HAP-1 (cell line): ENCODE data around the gene ZNF839.

Experiments
- DNase-seq, 2 experiments: peaks; one replicate each; pipeline ENCODE4 v3.0.0-alpha.2; 2016 to 2020; ENCODE audit warnings: low spot score in 2 of 2
- H3K27me3 ChIP-seq: fragments of 250-450 bp; sonication (Bioruptor Pico); 2 replicates; pipeline ENCODE4 v1.5.1; 2020; ENCODE audit warnings: low read depth, mild to moderate bottlenecking, moderate library complexity
- H3K36me3 ChIP-seq: fragments of 250-450 bp; sonication (Bioruptor Pico); replicated peaks from 2 replicates; pipeline ENCODE4 v1.5.1; 2020; ENCODE audit warnings: mild to moderate bottlenecking
- H3K4me1 ChIP-seq: fragments of 250-450 bp; sonication (Bioruptor Pico); 2 replicates; pipeline ENCODE4 v1.5.1; 2020; ENCODE audit warnings: mild to moderate bottlenecking
- H3K4me3 ChIP-seq: fragments of 250-450 bp; sonication (Bioruptor Pico); 2 replicates; pipeline ENCODE4 v1.5.1; 2020; ENCODE audit warnings: mild to moderate bottlenecking, moderate library complexity
- H3K9me3 ChIP-seq: fragments of 250-450 bp; sonication (Bioruptor Pico); 2 replicates; pipeline ENCODE4 v1.5.1; 2020; ENCODE audit warnings: mild to moderate bottlenecking, moderate library complexity
- in situ Hi-C: fragments of 300-500 bp; cut with MboI; formaldehyde crosslinking; loops from 3 replicates; pipeline ENCODE4 v1.14.3; 2020; ENCODE audit warnings: low sequenced_read_pairs, inconsistent platforms, mixed read lengths

ZNF839 gene

GRCh38 chr14:102319351-102320032 lies at the start of gene ZNF839:
Gene ZNF839 (plus strand): TSS chr14:102319746. CDS start chr14:102319766, 20 bp downstream.
- H3K4me3 ChIP-seq: peak within 1 kb of the TSS; percentile 63
- H3K9me3 ChIP-seq: no peaks in the 10 kb centered on the region
- H3K4me1 ChIP-seq: peaks cover 34% of the 10 kb centered on the region
- H3K27me3 ChIP-seq: no peaks in the 10 kb centered on the region
- in situ Hi-C loops: loop anchor here (5.0 to 25.0 kb wide), 3 partner anchors 182 to 357 kb away; partner anchors contain the start of genes DYNC1H1 and WDR20
- DNase-seq: peak; percentile 95 to 99
- 0 out of 2 replicates have a peak, but pooled peaks cover 4% of the 10 kb centered on the region for H3K36me3 ChIP-seq

- no peaks in the 10 kb centered on the region for H3K4me1 ChIP-seq
- in situ Hi-C loops: no loop called here
- H3K4me3 ChIP-seq: no peak overlapping the region
- H3K27me3 ChIP-seq: no peaks in the 10 kb centered on the region
- H3K9me3 ChIP-seq: no peaks in the 10 kb centered on the region
- DNase-seq: no peak
- H3K36me3 ChIP-seq: no peaks in the 10 kb centered on the region
These were observed 47.2 kb upstream of the ZNF839 start for GRCh38 chr14:102272392-102272791.

GRCh38 chr14:102275866-102276265 lies 43.7 kb upstream of the ZNF839 start:
- no peaks in the 10 kb centered on the region for H3K36me3 ChIP-seq
- H3K27me3 ChIP-seq: no peaks in the 10 kb centered on the region
- H3K4me3 ChIP-seq: no peak overlapping the region
- H3K9me3 ChIP-seq: no peaks in the 10 kb centered on the region
- in situ Hi-C loops: no loop called here
- no peak for DNase-seq
- no peaks in the 10 kb centered on the region for H3K4me1 ChIP-seq

- Histone ChIP-seq H3K4me3 (no peak overlapping the region), H3K9me3 (no peaks in the 10 kb centered on the region), H3K4me1 (no peaks in the 10 kb centered on the region), H3K36me3 (no peaks in the 10 kb centered on the region), H3K27me3 (no peaks in the 10 kb centered on the region)
- no peak for DNase-seq
- in situ Hi-C loops: no loop called here
These were observed 41.5 kb upstream of the ZNF839 start for GRCh38 chr14:102277874-102278630.

- in situ Hi-C loops: no loop called here
- Histone ChIP-seq H3K27me3 (no peaks in the 10 kb centered on the region), H3K4me3 (no peak overlapping the region), H3K4me1 (no peaks in the 10 kb centered on the region), H3K36me3 (no peaks in the 10 kb centered on the region), H3K9me3 (no peaks in the 10 kb centered on the region)
- DNase-seq: no peak
These were observed 41.0 kb upstream of the ZNF839 start for GRCh38 chr14:102278631-102278935.

- no peaks in the 10 kb centered on the region for H3K27me3 ChIP-seq
- no peak for DNase-seq
- no peaks in the 10 kb centered on the region for H3K36me3 ChIP-seq
- no peaks in the 10 kb centered on the region for H3K4me1 ChIP-seq
- H3K4me3 ChIP-seq: no peak overlapping the region
- no peaks in the 10 kb centered on the region for H3K9me3 ChIP-seq
- in situ Hi-C loops: no loop called here
These were observed 40.3 kb upstream of the ZNF839 start for GRCh38 chr14:102279282-102279681.

- H3K4me3 ChIP-seq: no peak overlapping the region
- DNase-seq: no peak
- H3K36me3 ChIP-seq: no peaks in the 10 kb centered on the region
- no peaks in the 10 kb centered on the region for H3K9me3 ChIP-seq
- H3K4me1 ChIP-seq: no peaks in the 10 kb centered on the region
- in situ Hi-C loops: no loop called here
- no peaks in the 10 kb centered on the region for H3K27me3 ChIP-seq
These were observed 39.7 kb upstream of the ZNF839 start for GRCh38 chr14:102279688-102280348.

- in situ Hi-C loops: no loop called here
- no peak for DNase-seq
- no peak overlapping the region for H3K4me3 ChIP-seq
- H3K9me3 ChIP-seq: no peaks in the 10 kb centered on the region
- H3K4me1 ChIP-seq: no peaks in the 10 kb centered on the region
- no peaks in the 10 kb centered on the region for H3K27me3 ChIP-seq
- H3K36me3 ChIP-seq: no peaks in the 10 kb centered on the region
These were observed 39.1 kb upstream of the ZNF839 start for GRCh38 chr14:102280376-102280962.

GRCh38 chr14:102282751-102283465 lies 36.6 kb upstream of the ZNF839 start:
- H3K4me1 ChIP-seq: no peaks in the 10 kb centered on the region
- H3K36me3 ChIP-seq: no peaks in the 10 kb centered on the region
- in situ Hi-C loops: no loop called here
- H3K27me3 ChIP-seq: no peaks in the 10 kb centered on the region
- no peak for DNase-seq
- no peaks in the 10 kb centered on the region for H3K9me3 ChIP-seq
- no peak overlapping the region for H3K4me3 ChIP-seq

- H3K4me1 ChIP-seq: no peaks in the 10 kb centered on the region
- no peak for DNase-seq
- in situ Hi-C loops: no loop called here
- H3K36me3 ChIP-seq: no peaks in the 10 kb centered on the region
- H3K9me3 ChIP-seq: no peaks in the 10 kb centered on the region
- no peak overlapping the region for H3K4me3 ChIP-seq
- no peaks in the 10 kb centered on the region for H3K27me3 ChIP-seq
These were observed 35.9 kb upstream of the ZNF839 start for GRCh38 chr14:102283631-102284129.

GRCh38 chr14:102285106-102285505 lies 34.4 kb upstream of the ZNF839 start:
- no peak for DNase-seq
- in situ Hi-C loops: no loop called here
- H3K9me3 ChIP-seq: no peaks in the 10 kb centered on the region
- no peaks in the 10 kb centered on the region for H3K27me3 ChIP-seq
- no peak overlapping the region for H3K4me3 ChIP-seq
- H3K36me3 ChIP-seq: no peaks in the 10 kb centered on the region
- H3K4me1 ChIP-seq: no peaks in the 10 kb centered on the region

- H3K9me3 ChIP-seq: no peaks in the 10 kb centered on the region
- in situ Hi-C loops: no loop called here
These were observed 31.4 kb upstream of the ZNF839 start for GRCh38 chr14:102288139-102288538.

GRCh38 chr14:102292441-102292840 lies 27.1 kb upstream of the ZNF839 start:
- DNase-seq: no peak
- no peak overlapping the region for H3K4me3 ChIP-seq
- H3K27me3 ChIP-seq: no peaks in the 10 kb centered on the region
- peaks cover 12% of the 10 kb centered on the region for H3K4me1 ChIP-seq
- H3K36me3 ChIP-seq: no peaks in the 10 kb centered on the region
- in situ Hi-C loops: no loop called here
- H3K9me3 ChIP-seq: no peaks in the 10 kb centered on the region

More at GRCh38 chr14:102288139-102288538, 31.4 kb upstream of the ZNF839 start:
- no peak overlapping the region for H3K4me3 ChIP-seq
- no peaks in the 10 kb centered on the region for H3K4me1 ChIP-seq
- DNase-seq: no peak
- H3K27me3 ChIP-seq: no peaks in the 10 kb centered on the region
- no peaks in the 10 kb centered on the region for H3K36me3 ChIP-seq
